ENCODE results near the gene RBMS1. TPM values are rescaled to one million over a fixed set of nuclear protein-coding genes. Genes with fewer than 3 reads are reported as not detected.

Gene RBMS1
- total RNA-seq, 1 experiment from 2014 or later = 38.8 TPM

GRCh38 chr2:160247296-160248035, 246.1 kb downstream of the RBMS1 start:
- no peak overlapping the region for H3K4me2 ChIP-seq (ENCODE audit: low read length)
- H3F3A ChIP-seq (ENCODE audit: low read length, unreplicated experiment) = no peaks in the 10 kb centered on the region
- no peak overlapping the region for H3K27ac ChIP-seq (ENCODE audit: low read length)
- no peak overlapping the region for H3K9ac ChIP-seq (ENCODE audit: low read length)
- no TSS peak for BruUV-seq (replicated peaks)
- ATAC-seq (no peak), DNase-seq (no peak)
- no peaks in the 10 kb centered on the region for H3K9me3 ChIP-seq (ENCODE audit: low read length)
- no peaks in the 10 kb centered on the region for H4K20me1 ChIP-seq (ENCODE audit: low read length)
- no peak overlapping the region for H2AFZ ChIP-seq (ENCODE audit: low read length)
- no peak for TF ChIP-seq CTCF (conservative IDR thresholded peaks at IDR 0.05; ENCODE audit: low read depth, low read length)
- no peak for TF ChIP-seq EZH2phosphoT487 (IDR thresholded peaks at IDR 0.05; ENCODE audit: borderline replicate concordance, low read length)
- TF ChIP-seq EZH2 (IDR thresholded peaks at IDR 0.05; ENCODE audit: low read length, unreplicated experiment) = no peak
- intact Hi-C loops (cut with micrococcal nuclease) = no loop called here
- POLR2A ChIA-PET (ENCODE audit: unreplicated experiment) = no interaction called here
- H3K9me2 ChIP-seq (replicated peaks; ENCODE audit: low read length) = no peaks in the 10 kb centered on the region
- no peaks in the 10 kb centered on the region for H3K79me2 ChIP-seq (ENCODE audit: low read length)
- no peaks in the 10 kb centered on the region for H3K27me3 ChIP-seq (ENCODE audit: low read length)
- H3K4me3 ChIP-seq (ENCODE audit: low read length) = no peak overlapping the region
- H3K4me1 ChIP-seq (ENCODE audit: insufficient read depth, low read length) = peaks cover 5% of the 10 kb centered on the region
- CTCF ChIA-PET = no interaction called here
- H3K36me3 ChIP-seq (ENCODE audit: low read depth, low read length) = no peaks in the 10 kb centered on the region

- H3K9me2 ChIP-seq (replicated peaks; ENCODE audit: low read length) = no peaks in the 10 kb centered on the region
- POLR2A ChIA-PET (ENCODE audit: unreplicated experiment) = no interaction called here
- BruUV-seq (replicated peaks) = no TSS peak
- H3K4me1 ChIP-seq (ENCODE audit: insufficient read depth, low read length) = peaks cover 16% of the 10 kb centered on the region
- H3K4me3 ChIP-seq (ENCODE audit: low read length) = no peak overlapping the region
- no peak overlapping the region for H3K9ac ChIP-seq (ENCODE audit: low read length)
- no peak for TF ChIP-seq CTCF (conservative IDR thresholded peaks at IDR 0.05; ENCODE audit: low read depth, low read length)
- no peak for TF ChIP-seq EZH2 (IDR thresholded peaks at IDR 0.05; ENCODE audit: low read length, unreplicated experiment)
- no peak for TF ChIP-seq EZH2phosphoT487 (IDR thresholded peaks at IDR 0.05; ENCODE audit: borderline replicate concordance, low read length)
- H3K27ac ChIP-seq (ENCODE audit: low read length) = no peak overlapping the region
- no peaks in the 10 kb centered on the region for H3K27me3 ChIP-seq (ENCODE audit: low read length)
- DNase-seq (no peak), ATAC-seq (no peak)
- intact Hi-C loops (cut with micrococcal nuclease) = no loop called here
- H3K79me2 ChIP-seq (ENCODE audit: low read length) = no peaks in the 10 kb centered on the region
- no peak overlapping the region for H2AFZ ChIP-seq (ENCODE audit: low read length)
- CTCF ChIA-PET = no interaction called here
- H4K20me1 ChIP-seq (ENCODE audit: low read length) = no peaks in the 10 kb centered on the region
- H3K36me3 ChIP-seq (ENCODE audit: low read depth, low read length) = no peaks in the 10 kb centered on the region
- no peaks in the 10 kb centered on the region for H3K9me3 ChIP-seq (ENCODE audit: low read length)
- H3F3A ChIP-seq (ENCODE audit: low read length, unreplicated experiment) = no peaks in the 10 kb centered on the region
- H3K4me2 ChIP-seq (ENCODE audit: low read length) = no peak overlapping the region
Measured at GRCh38 chr2:160246356-160246755, 247.3 kb downstream of the RBMS1 start.

- H3F3A ChIP-seq (ENCODE audit: low read length, unreplicated experiment) = no peaks in the 10 kb centered on the region
- no peak overlapping the region for H3K4me3 ChIP-seq (ENCODE audit: low read length)
- H3K9ac ChIP-seq (ENCODE audit: low read length) = no peak overlapping the region
- ATAC-seq (no peak), DNase-seq (no peak)
- no TSS peak for BruUV-seq (replicated peaks)
- peaks cover 20% of the 10 kb centered on the region for H3K4me1 ChIP-seq (ENCODE audit: insufficient read depth, low read length)
- H3K27ac ChIP-seq (ENCODE audit: low read length) = no peak overlapping the region
- no peaks in the 10 kb centered on the region for H3K36me3 ChIP-seq (ENCODE audit: low read depth, low read length)
- intact Hi-C loops (cut with micrococcal nuclease) = no loop called here
- no peaks in the 10 kb centered on the region for H3K9me2 ChIP-seq (replicated peaks; ENCODE audit: low read length)
- H3K27me3 ChIP-seq (ENCODE audit: low read length) = no peaks in the 10 kb centered on the region
- no peaks in the 10 kb centered on the region for H3K79me2 ChIP-seq (ENCODE audit: low read length)
- ChIA-PET CTCF (no interaction called here), POLR2A (ENCODE audit: unreplicated experiment) (no interaction called here)
- H4K20me1 ChIP-seq (ENCODE audit: low read length) = no peaks in the 10 kb centered on the region
- no peak for TF ChIP-seq EZH2phosphoT487 (IDR thresholded peaks at IDR 0.05; ENCODE audit: borderline replicate concordance, low read length)
- TF ChIP-seq EZH2 (IDR thresholded peaks at IDR 0.05; ENCODE audit: low read length, unreplicated experiment) = no peak
- no peak for TF ChIP-seq CTCF (conservative IDR thresholded peaks at IDR 0.05; ENCODE audit: low read depth, low read length)
- H3K9me3 ChIP-seq (ENCODE audit: low read length) = no peaks in the 10 kb centered on the region
- no peak overlapping the region for H2AFZ ChIP-seq (ENCODE audit: low read length)
- no peak overlapping the region for H3K4me2 ChIP-seq (ENCODE audit: low read length)
Measured at GRCh38 chr2:160245614-160246155, 247.9 kb downstream of the RBMS1 start.
